GM12874 (cell line): ENCODE results near the gene SETBP1.

Source experiments
- CTCF ChIP-seq: IDR thresholded peaks from 2 replicates; pipeline ENCODE4 v1.5.1; 2011; ENCODE audit warnings: low read depth, mild to moderate bottlenecking, control low read depth, low read length, moderate library complexity; ENCODE audit not compliant: insufficient read depth

Gene SETBP1

GRCh38 chr18:44904768-44905167 is 224.1 kb downstream of the SETBP1 start:
- TF ChIP-seq CTCF = no peak

- no peak for TF ChIP-seq CTCF
Measured at GRCh38 chr18:44909191-44909719, 228.6 kb downstream of the SETBP1 start.

GRCh38 chr18:44911260-44911659 is 230.6 kb downstream of the SETBP1 start:
- TF ChIP-seq CTCF = no peak

- no peak for TF ChIP-seq CTCF
Measured at GRCh38 chr18:44911773-44912172, 231.1 kb downstream of the SETBP1 start.

- TF ChIP-seq CTCF = no peak
Measured at GRCh38 chr18:44912740-44913478, 232.2 kb downstream of the SETBP1 start.

GRCh38 chr18:44914028-44914427 is 233.3 kb downstream of the SETBP1 start:
- TF ChIP-seq CTCF = no peak

- TF ChIP-seq CTCF = no peak
Measured at GRCh38 chr18:44915213-44915612, 234.5 kb downstream of the SETBP1 start.
